Uterus (tissue), 2 donors: Measurements from ENCODE around the gene GALNT13.

Experiments used
- POLR2A ChIP-seq, 2 donors: fragments of 450-650 bp; IDR thresholded peaks; one replicate each; pipeline ENCODE4 v1.6.1; 2016; ENCODE audit warnings: antibody characterized with exemption in 2 of 2, mild to moderate bottlenecking in 1 of 2, moderate library complexity in 1 of 2
- TF ChIP-seq, protein P1 (sequence below), 4 experiments: fragments of 200-600 bp in 2 of 4; fragments of 450-650 bp in 2 of 4; sonication (generic) in 2 of 4; IDR thresholded peaks; one replicate each; pipeline ENCODE4 v1.5.1; 2016 to 2019; ENCODE audit warnings: antibody characterized with exemption in 4 of 4, mild to moderate bottlenecking in 2 of 4, moderate library complexity in 1 of 4

- TF ChIP-seq, protein P1, sequence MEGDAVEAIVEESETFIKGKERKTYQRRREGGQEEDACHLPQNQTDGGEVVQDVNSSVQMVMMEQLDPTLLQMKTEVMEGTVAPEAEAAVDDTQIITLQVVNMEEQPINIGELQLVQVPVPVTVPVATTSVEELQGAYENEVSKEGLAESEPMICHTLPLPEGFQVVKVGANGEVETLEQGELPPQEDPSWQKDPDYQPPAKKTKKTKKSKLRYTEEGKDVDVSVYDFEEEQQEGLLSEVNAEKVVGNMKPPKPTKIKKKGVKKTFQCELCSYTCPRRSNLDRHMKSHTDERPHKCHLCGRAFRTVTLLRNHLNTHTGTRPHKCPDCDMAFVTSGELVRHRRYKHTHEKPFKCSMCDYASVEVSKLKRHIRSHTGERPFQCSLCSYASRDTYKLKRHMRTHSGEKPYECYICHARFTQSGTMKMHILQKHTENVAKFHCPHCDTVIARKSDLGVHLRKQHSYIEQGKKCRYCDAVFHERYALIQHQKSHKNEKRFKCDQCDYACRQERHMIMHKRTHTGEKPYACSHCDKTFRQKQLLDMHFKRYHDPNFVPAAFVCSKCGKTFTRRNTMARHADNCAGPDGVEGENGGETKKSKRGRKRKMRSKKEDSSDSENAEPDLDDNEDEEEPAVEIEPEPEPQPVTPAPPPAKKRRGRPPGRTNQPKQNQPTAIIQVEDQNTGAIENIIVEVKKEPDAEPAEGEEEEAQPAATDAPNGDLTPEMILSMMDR (IDR thresholded peaks at IDR 0.05) = no peak
- no peak for TF ChIP-seq POLR2A (IDR thresholded peaks at IDR 0.05)
These were observed 43.4 kb upstream of the GALNT13 start for GRCh38 chr2:153828335-153828734.
